HUES6 (cell line): Measurements from ENCODE around the gene LEMD2.
"Not testable (repeated sequence)": the region's sequence is repeated elsewhere in the genome, so short reads cannot be mapped to it uniquely, and the experiment has no call there.

Source experiments
- H3K27ac ChIP-seq: 2 replicates; pipeline ENCODE4 v1.7.0; 2013; ENCODE audit warnings: low read depth, mild to moderate bottlenecking, low read length, inconsistent platforms
- H3K27me3 ChIP-seq: 2 replicates; pipeline ENCODE4 v1.6.1; 2013; ENCODE audit warnings: low read length; ENCODE audit not compliant: control insufficient read depth, insufficient read depth
- H3K36me3 ChIP-seq: 2 replicates; pipeline ENCODE4 v1.6.1; 2013; ENCODE audit warnings: low read length; ENCODE audit not compliant: control insufficient read depth, insufficient read depth
- H3K4me1 ChIP-seq: 2 replicates; pipeline ENCODE4 v1.6.1; 2013; ENCODE audit warnings: low read length; ENCODE audit not compliant: control insufficient read depth, insufficient read depth
- H3K4me3 ChIP-seq: 2 replicates; pipeline ENCODE4 v1.5.1; 2013; ENCODE audit warnings: low read depth, low read length
- H3K9ac ChIP-seq: one replicate; pipeline ENCODE4 v1.6.1; 2013; ENCODE audit warnings: mild to moderate bottlenecking, low read length
- H3K9me3 ChIP-seq: 2 replicates; pipeline ENCODE4 v1.6.1; 2013; ENCODE audit warnings: low read depth, low read length; ENCODE audit not compliant: control insufficient read depth, insufficient read depth

LEMD2 gene

DNA sequence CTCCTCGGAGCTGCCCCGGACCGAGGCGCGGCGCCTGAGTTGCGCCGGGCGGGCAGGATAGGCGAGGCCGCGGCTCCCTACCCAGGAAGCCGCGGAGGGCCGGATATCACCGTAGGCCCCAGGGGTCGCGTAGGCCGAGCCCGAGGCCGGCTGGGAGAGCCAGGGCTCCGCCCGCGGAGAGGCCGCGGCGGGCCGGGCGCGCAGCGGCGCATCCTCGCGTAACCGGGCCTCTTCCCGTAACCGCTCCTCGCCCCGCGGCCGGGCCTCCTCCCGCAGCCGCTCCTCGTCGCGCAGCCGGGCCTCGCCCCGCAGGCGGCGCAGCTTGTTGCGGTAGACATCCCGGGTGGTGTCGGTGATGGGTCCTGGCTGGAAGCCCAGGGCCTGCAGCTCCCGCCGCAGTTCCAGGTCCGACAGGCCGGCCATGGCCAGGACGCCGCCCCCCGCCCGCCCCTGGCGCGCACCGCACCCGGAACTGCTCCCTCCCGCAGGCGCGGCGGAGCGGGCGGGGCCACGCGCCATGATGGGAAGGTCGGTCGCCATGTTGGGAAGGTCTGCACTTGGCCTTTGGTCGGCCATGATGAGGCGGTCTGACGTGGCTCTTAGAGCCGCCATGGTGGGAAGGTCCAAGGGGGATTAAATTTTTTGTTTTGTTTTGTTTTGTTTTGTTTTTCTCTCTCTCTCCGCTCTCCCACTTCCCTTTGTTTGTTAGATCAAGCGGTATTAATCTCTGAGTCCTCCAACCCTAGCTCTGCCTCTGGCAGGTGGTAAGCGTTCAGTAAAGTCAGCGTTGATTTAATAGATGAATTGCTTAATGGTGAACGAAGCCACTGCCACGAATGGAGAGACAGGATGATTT, at the start of gene LEMD2:
Gene LEMD2, minus strand, starts transcription at position 437 of the 856 bp plus-strand sequence. Its CDS starts 14 bp downstream, at position 423.
- peak within 1 kb of the TSS; percentile 93 for H3K27ac ChIP-seq
- peak within 1 kb of the TSS; percentile 95 for H3K9ac ChIP-seq
- H3K36me3 ChIP-seq = peaks cover 17% of the 10 kb centered on the region
- H3K27me3 ChIP-seq = no peaks in the 10 kb centered on the region
- peaks cover 75% of the 10 kb centered on the region for H3K4me1 ChIP-seq
- H3K9me3 ChIP-seq = no peaks in the 10 kb centered on the region
- peak within 1 kb of the TSS; percentile 86 for H3K4me3 ChIP-seq

DNA sequence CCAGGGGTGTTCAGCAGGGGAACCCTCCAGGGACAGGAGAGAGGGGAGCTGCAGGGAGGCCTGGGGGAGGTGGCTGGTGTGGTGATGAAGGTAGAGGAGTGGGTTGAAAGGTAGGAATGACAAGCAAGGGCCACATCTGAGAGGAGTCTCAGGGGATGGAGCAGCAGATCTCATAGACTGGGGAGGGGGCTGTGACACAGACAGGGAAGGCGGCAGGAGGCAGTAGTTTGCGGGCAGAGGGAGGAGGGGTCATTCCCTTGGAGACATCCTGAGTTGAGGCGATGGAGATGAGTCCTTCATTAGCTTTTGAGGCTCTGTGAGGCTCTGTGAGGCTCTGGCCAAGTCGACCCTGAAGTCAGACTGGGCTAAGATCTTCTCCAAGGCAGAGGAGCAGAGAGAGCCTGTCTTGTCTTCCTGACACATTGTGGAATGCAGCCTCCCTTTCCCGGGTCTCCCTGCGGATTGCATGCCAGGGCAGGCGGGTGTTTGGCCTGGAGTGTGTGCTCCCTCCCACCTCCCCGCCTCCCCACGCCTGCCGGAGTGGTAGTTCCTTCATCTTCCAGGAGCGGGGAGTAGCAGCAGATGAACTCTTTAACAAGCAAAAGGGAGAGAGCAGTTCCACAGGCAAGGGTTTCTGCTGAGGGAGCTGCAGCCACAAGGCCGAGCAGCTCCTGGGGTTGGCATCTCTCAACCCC, 49.2 kb upstream of the LEMD2 start:
- no peak overlapping the region for H3K9ac ChIP-seq
- no peaks in the 10 kb centered on the region for H3K27me3 ChIP-seq
- peaks cover 31% of the 10 kb centered on the region for H3K9me3 ChIP-seq
- peaks cover 36% of the 10 kb centered on the region for H3K4me1 ChIP-seq
- no peaks in the 10 kb centered on the region for H3K36me3 ChIP-seq
- H3K27ac ChIP-seq = no peak overlapping the region
- H3K4me3 ChIP-seq = no peak overlapping the region

DNA sequence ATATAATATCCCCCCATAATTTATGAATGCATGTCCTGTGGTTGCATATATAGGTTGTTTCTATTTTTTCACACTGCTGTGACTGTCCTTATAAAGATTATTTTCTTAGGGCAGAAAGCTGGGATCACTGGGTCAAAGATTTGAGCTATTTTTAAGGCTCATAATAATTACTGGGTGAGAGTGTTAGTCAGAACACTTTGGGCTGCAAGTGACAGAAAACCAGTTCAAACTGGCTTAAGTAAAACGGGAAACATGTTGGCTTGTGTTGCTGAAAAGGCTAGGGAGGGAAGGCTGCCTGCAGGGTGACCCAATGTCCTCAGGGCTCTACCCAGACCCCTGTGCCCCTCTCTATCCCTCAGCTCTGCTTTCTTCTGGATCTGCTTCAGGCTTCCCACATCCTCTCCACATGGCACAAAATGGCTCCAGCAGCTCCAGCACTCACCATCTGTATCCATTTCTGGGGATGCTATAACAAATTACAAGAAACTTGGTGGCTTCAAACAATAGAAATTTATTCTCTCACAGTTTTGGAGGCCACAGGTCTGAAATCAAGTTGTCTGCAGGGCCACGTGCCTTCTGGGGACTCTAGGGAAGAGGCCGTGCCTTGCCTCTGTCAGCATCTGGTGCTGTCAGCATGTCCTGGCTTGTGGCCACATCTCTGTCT, 48.0 kb upstream of the LEMD2 start:
- peaks cover 31% of the 10 kb centered on the region for H3K9me3 ChIP-seq
- H3K27me3 ChIP-seq = no peaks in the 10 kb centered on the region
- H3K36me3 ChIP-seq = no peaks in the 10 kb centered on the region
- H3K4me3 ChIP-seq = no peak overlapping the region
- peaks cover 31% of the 10 kb centered on the region for H3K4me1 ChIP-seq
- H3K27ac ChIP-seq = no peak overlapping the region
- no peak overlapping the region for H3K9ac ChIP-seq

DNA sequence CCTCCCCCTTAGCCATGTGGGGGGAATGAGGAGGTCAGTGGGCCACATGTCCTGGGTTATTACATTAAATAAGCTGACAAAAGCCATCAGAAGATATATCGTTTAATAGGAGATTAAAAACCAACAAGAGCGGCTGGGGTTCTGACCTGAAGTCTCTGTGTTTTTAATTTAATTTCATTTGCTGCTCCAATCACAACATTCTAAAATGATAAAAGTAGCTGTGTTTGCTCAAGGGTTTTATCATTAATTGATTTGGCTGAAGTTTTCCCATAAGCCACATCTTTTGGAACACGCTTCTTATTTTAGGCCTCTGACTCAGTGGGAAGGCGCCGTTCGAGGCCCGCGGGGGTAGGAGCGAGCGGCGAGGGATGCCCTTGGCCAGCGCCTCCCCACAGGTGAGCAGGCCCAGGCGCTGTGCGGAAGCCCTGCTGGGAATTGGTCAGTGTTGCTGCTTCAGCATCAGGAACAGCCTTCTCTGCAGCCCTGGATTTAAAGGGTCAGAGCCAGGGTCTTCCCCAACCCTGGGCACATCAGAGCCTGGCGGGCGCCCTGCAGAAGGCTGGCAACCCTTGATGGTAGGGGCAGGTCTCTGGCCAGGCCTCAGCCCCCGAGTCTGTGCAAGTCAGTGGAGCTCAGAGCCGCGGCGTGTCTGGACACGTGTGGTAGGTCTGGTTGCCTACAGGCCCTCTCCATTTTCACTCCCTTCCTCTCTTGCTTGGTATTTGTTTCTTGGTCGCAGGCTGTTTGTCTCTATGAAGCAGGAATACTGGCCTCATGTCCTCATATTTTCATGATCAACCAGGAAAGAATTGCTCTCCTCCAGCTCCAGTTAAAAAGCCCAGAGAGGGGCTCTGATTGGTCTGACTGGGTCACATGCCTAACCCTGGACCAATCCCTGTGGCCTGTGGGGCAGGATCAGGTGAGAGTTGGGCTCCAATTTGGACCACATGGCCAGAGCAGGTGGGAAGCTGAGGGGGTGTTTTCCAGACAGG, 45.8 kb upstream of the LEMD2 start:
- no peak overlapping the region for H3K9ac ChIP-seq
- H3K4me1 ChIP-seq = peaks cover 20% of the 10 kb centered on the region
- H3K27ac ChIP-seq = no peak overlapping the region
- H3K27me3 ChIP-seq = no peaks in the 10 kb centered on the region
- H3K36me3 ChIP-seq = no peaks in the 10 kb centered on the region
- H3K4me3 ChIP-seq = no peak overlapping the region
- peaks cover 31% of the 10 kb centered on the region for H3K9me3 ChIP-seq

DNA sequence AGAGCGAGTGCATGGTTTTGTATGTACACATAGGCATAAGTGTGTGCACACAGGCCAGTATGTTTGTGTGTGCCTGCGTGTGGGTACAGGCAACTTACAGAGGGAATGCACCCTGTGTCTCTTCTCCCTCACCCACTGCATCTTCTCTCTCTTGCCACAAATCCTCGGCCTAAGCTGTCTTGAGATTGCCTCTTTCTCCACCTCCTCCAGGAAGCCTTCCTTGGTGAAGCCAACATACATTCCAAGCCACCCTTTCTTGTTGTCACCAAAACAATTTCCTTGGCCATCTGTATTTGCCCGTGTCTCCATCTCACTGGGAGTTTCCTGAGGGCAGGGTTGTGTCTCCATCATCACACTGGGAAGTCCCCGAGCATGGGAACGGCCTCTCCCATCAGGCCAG, 44.7 kb upstream of the LEMD2 start:
- H3K9ac ChIP-seq = no peak overlapping the region
- no peak overlapping the region for H3K4me3 ChIP-seq
- H3K9me3 ChIP-seq = peaks cover 31% of the 10 kb centered on the region
- H3K4me1 ChIP-seq = peaks cover 16% of the 10 kb centered on the region
- no peak overlapping the region for H3K27ac ChIP-seq
- H3K27me3 ChIP-seq = no peaks in the 10 kb centered on the region
- no peaks in the 10 kb centered on the region for H3K36me3 ChIP-seq

DNA sequence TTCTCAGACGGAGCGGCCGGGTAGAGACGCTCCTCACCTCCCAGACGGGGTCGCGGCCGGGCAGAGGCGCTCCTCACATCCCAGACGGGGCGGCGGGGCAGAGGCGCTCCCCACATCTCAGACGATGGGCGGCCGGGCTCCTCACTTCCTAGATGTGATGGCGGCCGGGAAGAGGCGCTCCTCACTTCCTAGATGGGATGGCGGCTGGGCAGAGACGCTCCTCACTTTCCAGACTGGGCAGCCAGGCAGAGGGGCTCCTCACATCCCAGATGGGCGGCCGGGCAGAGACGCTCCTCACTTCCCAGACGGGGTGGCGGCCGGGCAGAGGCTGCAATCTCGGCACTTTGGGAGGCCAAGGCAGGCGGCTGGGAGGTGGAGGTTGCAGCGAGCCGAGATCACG, 43.9 kb upstream of the LEMD2 start:
- not testable (repeated sequence) for H3K9ac ChIP-seq, H3K36me3 ChIP-seq, H3K27me3 ChIP-seq, H3K27ac ChIP-seq, H3K4me3 ChIP-seq
- Histone ChIP-seq H3K9me3 (peaks cover 31% of the 10 kb centered on the region), H3K4me1 (peaks cover 16% of the 10 kb centered on the region)

DNA sequence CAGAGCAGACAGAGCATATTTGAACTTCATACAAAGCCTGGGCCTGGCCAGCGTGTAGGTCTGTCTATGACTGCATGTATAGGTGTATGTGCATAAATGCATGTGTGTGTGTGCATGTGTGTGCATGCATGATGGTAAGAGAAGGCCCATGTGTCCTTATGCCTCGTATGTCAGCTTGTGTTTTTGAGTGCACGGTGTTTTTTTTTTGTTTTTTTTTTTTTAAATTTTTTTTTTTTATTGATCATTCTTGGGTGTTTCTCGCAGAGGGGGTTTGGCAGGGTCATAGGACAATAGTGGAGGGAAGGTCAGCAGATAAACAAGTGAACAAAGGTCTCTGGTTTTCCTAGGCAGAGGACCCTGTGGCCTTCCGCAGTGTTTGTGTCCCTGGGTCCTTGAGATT, 42.8 kb upstream of the LEMD2 start:
- not testable (repeated sequence) for H3K27me3 ChIP-seq, H3K36me3 ChIP-seq, H3K4me3 ChIP-seq, H3K27ac ChIP-seq, H3K9ac ChIP-seq
- Histone ChIP-seq H3K4me1 (peaks cover 23% of the 10 kb centered on the region), H3K9me3 (peaks cover 24% of the 10 kb centered on the region)

DNA sequence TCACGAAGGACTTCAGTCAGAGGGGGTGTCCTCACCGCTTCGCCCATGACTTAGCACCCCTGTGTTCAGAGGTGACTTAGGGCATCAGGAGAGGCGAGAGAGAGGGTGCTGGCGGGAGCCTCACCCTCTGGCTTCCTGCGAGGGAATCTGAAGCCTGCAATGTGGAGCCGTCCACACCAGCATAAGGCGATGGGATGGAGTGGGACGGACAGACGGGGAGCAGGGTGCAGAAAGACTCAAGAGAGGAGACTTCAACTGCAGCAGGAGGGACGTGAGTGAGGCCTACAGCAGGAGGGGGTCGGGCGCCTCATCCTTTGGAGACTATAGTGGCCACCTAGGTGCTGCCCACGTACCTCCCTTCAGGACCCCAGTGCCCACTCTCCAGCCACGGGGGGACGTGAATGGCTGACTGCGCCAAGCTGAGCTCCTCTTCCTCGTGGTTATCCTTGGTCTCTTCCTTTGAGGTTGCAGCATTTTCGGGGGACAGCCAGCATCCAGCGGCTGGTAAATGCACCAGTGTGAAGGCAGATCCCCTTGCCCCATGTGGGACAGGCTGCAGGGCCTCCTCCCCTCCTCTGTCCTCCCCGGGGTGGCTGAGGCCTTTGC, 41.8 kb upstream of the LEMD2 start:
- no peak overlapping the region for H3K4me3 ChIP-seq
- H3K4me1 ChIP-seq = peaks cover 23% of the 10 kb centered on the region
- H3K27me3 ChIP-seq = no peaks in the 10 kb centered on the region
- H3K36me3 ChIP-seq = no peaks in the 10 kb centered on the region
- no peak overlapping the region for H3K9ac ChIP-seq
- peaks cover 20% of the 10 kb centered on the region for H3K9me3 ChIP-seq
- H3K27ac ChIP-seq = no peak overlapping the region

DNA sequence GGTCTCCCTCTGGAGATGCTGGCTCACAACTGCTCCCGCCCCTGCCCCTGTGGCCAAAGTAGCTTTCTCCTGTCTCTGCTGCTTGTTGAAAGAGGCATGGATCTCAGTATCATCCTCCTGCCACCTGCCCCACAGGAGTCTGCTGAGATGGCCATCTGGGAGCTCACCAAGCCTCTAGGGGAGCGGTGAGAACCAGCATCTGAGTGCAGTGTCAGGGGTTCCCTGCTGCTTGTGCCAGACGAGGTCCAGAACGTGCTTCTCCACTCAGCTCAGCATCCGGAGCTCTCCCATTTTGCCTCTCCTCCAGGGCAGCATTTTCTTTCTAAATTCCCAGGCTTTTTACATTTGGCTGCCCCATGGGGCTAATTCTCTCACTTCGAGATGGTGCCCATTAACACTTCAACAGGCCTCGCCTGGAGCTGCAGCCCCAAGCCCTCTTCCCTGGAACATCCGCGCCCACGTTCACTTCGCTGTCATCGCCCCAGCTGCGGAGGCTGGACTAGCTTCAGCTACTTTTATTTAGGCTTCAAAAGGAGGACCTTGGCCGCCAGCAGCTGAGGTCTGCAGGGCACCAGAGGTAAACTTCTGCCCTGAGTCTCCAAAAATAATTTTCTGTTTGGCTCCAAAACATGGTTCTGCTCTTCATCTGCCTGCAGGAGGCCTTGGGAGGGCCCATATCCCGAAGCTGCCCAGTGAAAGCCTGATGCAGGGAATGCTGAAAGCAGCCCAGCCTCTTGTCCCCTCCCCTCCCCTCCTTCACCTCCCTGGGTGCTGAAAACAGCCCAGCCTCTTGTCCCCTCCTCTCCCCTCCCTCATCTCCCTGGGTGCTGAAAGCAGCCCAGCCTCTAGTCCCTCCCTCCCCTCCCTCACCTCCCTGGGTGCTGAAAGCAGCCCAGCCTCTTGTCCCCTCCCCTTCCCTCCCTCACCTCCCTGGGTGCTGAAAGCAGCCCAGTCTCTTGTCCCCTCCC, 40.1 kb upstream of the LEMD2 start:
- H3K9ac ChIP-seq = no peak overlapping the region
- peaks cover 30% of the 10 kb centered on the region for H3K4me1 ChIP-seq
- no peaks in the 10 kb centered on the region for H3K27me3 ChIP-seq
- H3K9me3 ChIP-seq = peaks cover 9% of the 10 kb centered on the region
- no peak overlapping the region for H3K4me3 ChIP-seq
- H3K36me3 ChIP-seq = no peaks in the 10 kb centered on the region
- H3K27ac ChIP-seq = no peak overlapping the region
